WTC11 (cell line): Measurements from ENCODE around the gene SBF2.

Source experiments
- TEAD4 ChIP-seq: sonication (generic); formaldehyde crosslinking; IDR thresholded peaks from 2 replicates; pipeline ENCODE4 v1.8.0; 2022; ENCODE audit warnings: mild to moderate bottlenecking, missing genetic modification reagents
- TP53 ChIP-seq: sonication (generic); formaldehyde crosslinking; IDR thresholded peaks from 2 replicates; pipeline ENCODE4 v1.8.1; 2023; ENCODE audit warnings: mild to moderate bottlenecking, missing genetic modification reagents
- TF ChIP-seq, protein P1 (sequence below): sonication (generic); formaldehyde crosslinking; IDR thresholded peaks from 2 replicates; pipeline ENCODE4 v1.8.1; 2022; ENCODE audit warnings: mild to moderate bottlenecking, missing genetic modification reagents, moderate library complexity, borderline replicate concordance
- TF ChIP-seq, protein P2 (sequence below): fragments of 200-600 bp; IDR thresholded peaks from 2 replicates; pipeline ENCODE4 v1.8.0; 2022; ENCODE audit warnings: antibody characterized with exemption
- TF ChIP-seq, protein P3 (sequence below): sonication (generic); formaldehyde crosslinking; IDR thresholded peaks from 2 replicates; pipeline ENCODE4 v1.8.1; 2023; ENCODE audit warnings: mild to moderate bottlenecking, missing genetic modification reagents, borderline replicate concordance
- TF ChIP-seq, protein P4 (sequence below): sonication (generic); formaldehyde crosslinking; IDR thresholded peaks from 2 replicates; pipeline ENCODE4 v1.8.0; 2022; ENCODE audit warnings: mild to moderate bottlenecking, missing genetic modification reagents

DNA sequence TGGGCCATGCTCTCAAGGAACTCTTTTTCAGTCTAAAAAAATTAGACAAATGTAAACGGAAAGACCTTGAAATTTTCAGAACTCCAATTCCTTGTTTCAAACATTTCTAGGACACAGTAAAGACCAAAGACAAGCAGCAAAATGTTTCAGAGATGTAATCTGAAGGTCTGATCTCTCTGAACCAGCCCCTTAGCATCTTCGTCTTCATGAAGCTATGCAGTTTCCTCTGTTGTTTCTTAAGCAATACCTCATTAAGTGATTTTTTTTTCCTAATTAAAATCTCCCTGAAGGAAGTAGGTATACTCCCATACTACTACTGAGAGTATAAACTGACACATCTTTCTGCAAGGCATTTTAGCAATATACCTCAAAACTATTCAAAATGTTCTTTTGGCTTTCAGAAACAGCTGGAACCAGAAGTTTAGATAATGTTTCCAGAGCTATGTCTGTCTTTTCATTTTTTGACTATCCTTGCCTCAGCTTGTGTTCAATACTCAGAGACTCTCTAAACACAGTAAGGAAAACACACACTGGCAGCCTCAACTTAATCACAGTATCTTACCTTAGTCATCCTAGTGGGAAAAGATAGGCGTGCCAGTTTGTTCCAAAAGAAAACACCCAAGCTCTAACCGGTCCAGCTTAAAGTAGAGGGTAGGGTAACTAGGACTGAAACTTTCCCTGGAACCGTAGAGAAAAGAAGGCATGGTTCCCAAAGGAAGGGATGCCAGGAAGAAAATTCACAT lies 25.1 kb downstream of the SBF2 start:
- TF ChIP-seq, protein P1, sequence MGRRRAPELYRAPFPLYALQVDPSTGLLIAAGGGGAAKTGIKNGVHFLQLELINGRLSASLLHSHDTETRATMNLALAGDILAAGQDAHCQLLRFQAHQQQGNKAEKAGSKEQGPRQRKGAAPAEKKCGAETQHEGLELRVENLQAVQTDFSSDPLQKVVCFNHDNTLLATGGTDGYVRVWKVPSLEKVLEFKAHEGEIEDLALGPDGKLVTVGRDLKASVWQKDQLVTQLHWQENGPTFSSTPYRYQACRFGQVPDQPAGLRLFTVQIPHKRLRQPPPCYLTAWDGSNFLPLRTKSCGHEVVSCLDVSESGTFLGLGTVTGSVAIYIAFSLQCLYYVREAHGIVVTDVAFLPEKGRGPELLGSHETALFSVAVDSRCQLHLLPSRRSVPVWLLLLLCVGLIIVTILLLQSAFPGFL (CRISPR knock-in tag), result no peak
- TF ChIP-seq, protein P2, sequence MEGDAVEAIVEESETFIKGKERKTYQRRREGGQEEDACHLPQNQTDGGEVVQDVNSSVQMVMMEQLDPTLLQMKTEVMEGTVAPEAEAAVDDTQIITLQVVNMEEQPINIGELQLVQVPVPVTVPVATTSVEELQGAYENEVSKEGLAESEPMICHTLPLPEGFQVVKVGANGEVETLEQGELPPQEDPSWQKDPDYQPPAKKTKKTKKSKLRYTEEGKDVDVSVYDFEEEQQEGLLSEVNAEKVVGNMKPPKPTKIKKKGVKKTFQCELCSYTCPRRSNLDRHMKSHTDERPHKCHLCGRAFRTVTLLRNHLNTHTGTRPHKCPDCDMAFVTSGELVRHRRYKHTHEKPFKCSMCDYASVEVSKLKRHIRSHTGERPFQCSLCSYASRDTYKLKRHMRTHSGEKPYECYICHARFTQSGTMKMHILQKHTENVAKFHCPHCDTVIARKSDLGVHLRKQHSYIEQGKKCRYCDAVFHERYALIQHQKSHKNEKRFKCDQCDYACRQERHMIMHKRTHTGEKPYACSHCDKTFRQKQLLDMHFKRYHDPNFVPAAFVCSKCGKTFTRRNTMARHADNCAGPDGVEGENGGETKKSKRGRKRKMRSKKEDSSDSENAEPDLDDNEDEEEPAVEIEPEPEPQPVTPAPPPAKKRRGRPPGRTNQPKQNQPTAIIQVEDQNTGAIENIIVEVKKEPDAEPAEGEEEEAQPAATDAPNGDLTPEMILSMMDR, result no peak
- TF ChIP-seq TEAD4 (CRISPR knock-in tag), result no peak
- TF ChIP-seq, protein P3, sequence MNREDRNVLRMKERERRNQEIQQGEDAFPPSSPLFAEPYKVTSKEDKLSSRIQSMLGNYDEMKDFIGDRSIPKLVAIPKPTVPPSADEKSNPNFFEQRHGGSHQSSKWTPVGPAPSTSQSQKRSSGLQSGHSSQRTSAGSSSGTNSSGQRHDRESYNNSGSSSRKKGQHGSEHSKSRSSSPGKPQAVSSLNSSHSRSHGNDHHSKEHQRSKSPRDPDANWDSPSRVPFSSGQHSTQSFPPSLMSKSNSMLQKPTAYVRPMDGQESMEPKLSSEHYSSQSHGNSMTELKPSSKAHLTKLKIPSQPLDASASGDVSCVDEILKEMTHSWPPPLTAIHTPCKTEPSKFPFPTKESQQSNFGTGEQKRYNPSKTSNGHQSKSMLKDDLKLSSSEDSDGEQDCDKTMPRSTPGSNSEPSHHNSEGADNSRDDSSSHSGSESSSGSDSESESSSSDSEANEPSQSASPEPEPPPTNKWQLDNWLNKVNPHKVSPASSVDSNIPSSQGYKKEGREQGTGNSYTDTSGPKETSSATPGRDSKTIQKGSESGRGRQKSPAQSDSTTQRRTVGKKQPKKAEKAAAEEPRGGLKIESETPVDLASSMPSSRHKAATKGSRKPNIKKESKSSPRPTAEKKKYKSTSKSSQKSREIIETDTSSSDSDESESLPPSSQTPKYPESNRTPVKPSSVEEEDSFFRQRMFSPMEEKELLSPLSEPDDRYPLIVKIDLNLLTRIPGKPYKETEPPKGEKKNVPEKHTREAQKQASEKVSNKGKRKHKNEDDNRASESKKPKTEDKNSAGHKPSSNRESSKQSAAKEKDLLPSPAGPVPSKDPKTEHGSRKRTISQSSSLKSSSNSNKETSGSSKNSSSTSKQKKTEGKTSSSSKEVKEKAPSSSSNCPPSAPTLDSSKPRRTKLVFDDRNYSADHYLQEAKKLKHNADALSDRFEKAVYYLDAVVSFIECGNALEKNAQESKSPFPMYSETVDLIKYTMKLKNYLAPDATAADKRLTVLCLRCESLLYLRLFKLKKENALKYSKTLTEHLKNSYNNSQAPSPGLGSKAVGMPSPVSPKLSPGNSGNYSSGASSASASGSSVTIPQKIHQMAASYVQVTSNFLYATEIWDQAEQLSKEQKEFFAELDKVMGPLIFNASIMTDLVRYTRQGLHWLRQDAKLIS (CRISPR knock-in tag), result no peak
- TF ChIP-seq, protein P4, sequence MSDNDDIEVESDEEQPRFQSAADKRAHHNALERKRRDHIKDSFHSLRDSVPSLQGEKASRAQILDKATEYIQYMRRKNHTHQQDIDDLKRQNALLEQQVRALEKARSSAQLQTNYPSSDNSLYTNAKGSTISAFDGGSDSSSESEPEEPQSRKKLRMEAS (CRISPR knock-in tag), result no peak
- TF ChIP-seq TP53 (CRISPR knock-in tag), result no peak
